ENCODE measurements around the gene MIER2. TPM values are rescaled to one million over a fixed set of nuclear protein-coding genes. Genes with fewer than 3 reads are reported as not detected.

MIER2 gene
- total and polyA plus RNA-seq, 2 donors (not counting 1 experiment from before 2014, with no cell fraction given): 10.5 to 19.7 TPM

- 94% methylated on average over 41 of the region's 43 CpGs for WGBS (ENCODE audit: insufficient coverage)
- peaks cover 0 to 9% (median 0%) of the 10 kb centered on the region in 4 experiments for H3K27me3 ChIP-seq (replicated peaks in 1 of 4; ENCODE audit: control extremely low read depth in 1 of 4, control insufficient read depth in 3 of 4, insufficient read depth in 4 of 4, low read length in 3 of 4)
- no peaks in the 10 kb centered on the region for H4K20me1 ChIP-seq (ENCODE audit: control insufficient read depth, insufficient read depth, low read length, poor library complexity, severe bottlenecking)
- H3K9ac ChIP-seq (ENCODE audit: low read length): no peak overlapping the region
- peaks cover 0 to 6% (median 0%) of the 10 kb centered on the region in 3 donors for H3K9me3 ChIP-seq (ENCODE audit: control extremely low read depth in 1 of 3, control insufficient read depth in 2 of 3, insufficient read depth in 1 of 3, low read length in 2 of 3)
- no peaks in the 10 kb centered on the region for H3K36me3 ChIP-seq (replicated peaks in 1 of 2; ENCODE audit: control extremely low read depth in 1 of 2, control insufficient read depth in 1 of 2, extremely low read depth in 1 of 2, insufficient read depth in 2 of 2, low read length in 1 of 2)
- Mint-ChIP-seq H3K27me3 (peaks cover 40% of the 10 kb centered on the region), H3K4me1 (no peaks in the 10 kb centered on the region), H3K4me3 (no peak overlapping the region), H3K9me3 (ENCODE audit: insufficient read depth) (no peaks in the 10 kb centered on the region), H3K27ac (no peak overlapping the region)
- DNase-seq (no peak), ATAC-seq (ENCODE audit: low read depth) (no peak)
- ChIA-PET CTCF (interaction anchor here (0.6 kb wide), 1 partner anchor 17 kb away, joined by 3 read pairs; no protein-coding TSS in a partner anchor), POLR2A (no interaction called here)
- intact Hi-C loops (cut with micrococcal nuclease): no loop called here
- no peak overlapping the region for H2AFZ ChIP-seq (ENCODE audit: insufficient read depth, low read depth, low read length, poor library complexity, severe bottlenecking)
- H3K4me2 ChIP-seq (replicated peaks; ENCODE audit: low read depth, low read length, poor library complexity, severe bottlenecking): no peak overlapping the region
- H3K4me1 ChIP-seq (ENCODE audit: control insufficient read depth in 2 of 2, insufficient read depth in 2 of 2, low read length in 2 of 2): no peaks in the 10 kb centered on the region
- no peak overlapping the region for H3K27ac ChIP-seq (ENCODE audit: low read length in 2 of 2)
- no peak for TF ChIP-seq EZH2 (IDR thresholded peaks at IDR 0.05; ENCODE audit: borderline replicate concordance, insufficient read depth, low read depth, low read length, poor library complexity, severe bottlenecking)
- no peak for TF ChIP-seq CTCF (IDR thresholded peaks at IDR 0.05)
- H3K79me2 ChIP-seq (ENCODE audit: control insufficient read depth, insufficient read depth, low read length): no peaks in the 10 kb centered on the region
- no peak overlapping the region for H3K4me3 ChIP-seq (ENCODE audit: control extremely low read depth in 1 of 5, extremely low read depth in 1 of 5, insufficient read depth in 1 of 5, low read depth in 2 of 5, low read length in 4 of 5)
These were observed 26.2 kb upstream of the MIER2 start for GRCh38 chr19:370641-371330.

- no peaks in the 10 kb centered on the region for H3K79me2 ChIP-seq (ENCODE audit: control insufficient read depth, insufficient read depth, low read length)
- no peak overlapping the region for H3K4me2 ChIP-seq (replicated peaks; ENCODE audit: low read depth, low read length, poor library complexity, severe bottlenecking)
- Mint-ChIP-seq H3K4me3 (no peak overlapping the region), H3K27me3 (peaks cover 40% of the 10 kb centered on the region), H3K4me1 (no peaks in the 10 kb centered on the region), H3K9me3 (ENCODE audit: insufficient read depth) (no peaks in the 10 kb centered on the region), H3K27ac (no peak overlapping the region)
- H3K27me3 ChIP-seq (replicated peaks in 1 of 4; ENCODE audit: control extremely low read depth in 1 of 4, control insufficient read depth in 3 of 4, insufficient read depth in 4 of 4, low read length in 3 of 4): peaks cover 0 to 8% (median 0%) of the 10 kb centered on the region in 4 experiments
- WGBS (ENCODE audit: insufficient coverage): 94% methylated on average over 8 of the region's 14 CpGs
- no peak overlapping the region for H2AFZ ChIP-seq (ENCODE audit: insufficient read depth, low read depth, low read length, poor library complexity, severe bottlenecking)
- no peaks in the 10 kb centered on the region for H3K4me1 ChIP-seq (ENCODE audit: control insufficient read depth in 2 of 2, insufficient read depth in 2 of 2, low read length in 2 of 2)
- ATAC-seq (ENCODE audit: low read depth) (no peak), DNase-seq (no peak)
- H4K20me1 ChIP-seq (ENCODE audit: control insufficient read depth, insufficient read depth, low read length, poor library complexity, severe bottlenecking): no peaks in the 10 kb centered on the region
- peaks cover 0 to 6% (median 0%) of the 10 kb centered on the region in 3 donors for H3K9me3 ChIP-seq (ENCODE audit: control extremely low read depth in 1 of 3, control insufficient read depth in 2 of 3, insufficient read depth in 1 of 3, low read length in 2 of 3)
- ChIA-PET POLR2A (no interaction called here), CTCF (no interaction called here)
- H3K36me3 ChIP-seq (replicated peaks in 1 of 2; ENCODE audit: control extremely low read depth in 1 of 2, control insufficient read depth in 1 of 2, extremely low read depth in 1 of 2, insufficient read depth in 2 of 2, low read length in 1 of 2): no peaks in the 10 kb centered on the region
- H3K9ac ChIP-seq (ENCODE audit: low read length): no peak overlapping the region
- no peak overlapping the region for H3K27ac ChIP-seq (ENCODE audit: low read length in 2 of 2)
- H3K4me3 ChIP-seq (ENCODE audit: control extremely low read depth in 1 of 5, extremely low read depth in 1 of 5, insufficient read depth in 1 of 5, low read depth in 2 of 5, low read length in 4 of 5): no peak overlapping the region
- intact Hi-C loops (cut with micrococcal nuclease): no loop called here
- TF ChIP-seq EZH2 (IDR thresholded peaks at IDR 0.05; ENCODE audit: borderline replicate concordance, insufficient read depth, low read depth, low read length, poor library complexity, severe bottlenecking): no peak
- TF ChIP-seq CTCF (IDR thresholded peaks at IDR 0.05): no peak
These were observed 25.3 kb upstream of the MIER2 start for GRCh38 chr19:369876-370275.

All from B cell (primary cell).